ENCODE measurements around the gene ARHGEF33. TPM values are rescaled to one million over a fixed set of nuclear protein-coding genes. Genes with fewer than 3 reads are reported as not detected.

Gene ARHGEF33
- total and polyA plus RNA-seq, 2 of the 8 experiments (the other 6 are each of a cell fraction or from before 2014, with no cell fraction given): 0.09 to 0.95 TPM

DNA sequence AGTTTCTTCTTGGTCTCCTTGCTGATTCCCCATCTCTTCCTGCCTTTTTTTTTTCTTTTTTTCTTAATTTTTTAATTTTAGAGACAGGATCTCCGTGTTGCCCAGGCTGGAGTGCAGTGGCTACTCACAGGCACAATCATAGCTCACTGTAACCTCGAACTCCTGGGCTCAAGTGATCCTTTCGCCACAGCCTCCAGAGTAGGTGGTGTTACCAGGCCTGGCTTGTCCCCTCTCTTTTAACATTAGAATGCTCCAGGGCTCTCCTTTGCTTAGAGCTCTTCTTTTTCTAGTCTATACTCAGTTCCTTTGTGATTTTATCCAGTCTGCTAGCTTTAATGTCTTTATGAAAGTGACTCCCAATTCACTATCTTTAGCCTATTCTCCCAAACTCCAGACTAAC is 89.2 kb downstream of the ARHGEF33 start:
- WGBS, 2 experiments (ENCODE audit: extremely low coverage in 1 of 2, insufficient coverage in 1 of 2, insufficient read length in 1 of 2, insufficient replicate concordance in 2 of 2, low coverage in 1 of 2, low lambda C conversion rate in 2 of 2, missing lambda C conversion rate in 1 of 2): 96% methylated on average over 3 of the region's 3 CpGs; no CpG with 5 or more reads in 1 of the 2 experiments
- POLR2A ChIA-PET (ENCODE audit: partially characterized antibody): interaction anchor here (1.0 kb wide), 1 partner anchor 228 kb away, joined by 3 read pairs; the partner anchor contains the start of gene SRSF7
- Histone ChIP-seq H3K18ac (ENCODE audit: extremely low read depth, low read length) (no peak overlapping the region), H3K4ac (replicated peaks; ENCODE audit: insufficient read length, low read depth, low read length) (no peak overlapping the region), H3K4me1 (replicated peaks in 1 of 4; ENCODE audit: control insufficient read depth in 3 of 4, insufficient read depth in 4 of 4, low read length in 3 of 4) (peaks cover 0 to 3% (median 1%) of the 10 kb centered on the region in 4 experiments; a peak in 2 of 7 replicates), H3K9ac (replicated peaks in 1 of 4; ENCODE audit: extremely low read depth in 1 of 4, low read depth in 3 of 4, low read length in 3 of 4) (no peak overlapping the region), H3K79me2 (ENCODE audit: control insufficient read depth in 1 of 2, insufficient read depth in 2 of 2, low read length in 2 of 2) (no peaks in the 10 kb centered on the region), H4K5ac (ENCODE audit: insufficient read length, low read depth, low read length) (no peak overlapping the region), H4K91ac (replicated peaks; ENCODE audit: insufficient read length, low read length) (no peak overlapping the region), H4K8ac (ENCODE audit: extremely low read depth, insufficient read depth, low read length) (no peak overlapping the region), H3K4me2 (ENCODE audit: insufficient read depth in 1 of 2, low read depth in 2 of 2, low read length in 2 of 2) (no peak overlapping the region), H3K27me3 (replicated peaks in 1 of 4; ENCODE audit: control insufficient read depth in 3 of 4, extremely low read depth in 1 of 4, insufficient read depth in 3 of 4, low read length in 3 of 4) (no peaks in the 10 kb centered on the region), H2AFZ (ENCODE audit: low read length) (no peak overlapping the region), H3K27ac (ENCODE audit: low read depth, low read length) (no peak overlapping the region), H2AK5ac (ENCODE audit: low read depth, low read length) (no peak overlapping the region), H2BK12ac (ENCODE audit: low read depth, low read length) (no peak overlapping the region), H3K23me2 (ENCODE audit: low read depth, low read length) (no peaks in the 10 kb centered on the region), H3K14ac (ENCODE audit: insufficient read length) (no peak overlapping the region), H2BK5ac (ENCODE audit: low read depth, low read length) (no peak overlapping the region), H4K20me1 (replicated peaks in 1 of 2; ENCODE audit: control insufficient read depth in 1 of 2, insufficient read depth in 2 of 2, low read length in 2 of 2) (no peaks in the 10 kb centered on the region), H3K36me3 (ENCODE audit: control insufficient read depth in 2 of 4, insufficient read depth in 4 of 4, low read length in 3 of 4) (no peaks in the 10 kb centered on the region), H2BK120ac (replicated peaks; ENCODE audit: low read depth, low read length) (no peak overlapping the region), H2BK20ac (ENCODE audit: low read length) (no peak overlapping the region), H3K56ac (replicated peaks; ENCODE audit: insufficient read length, low read depth, low read length) (no peak overlapping the region), H3K4me3 (ENCODE audit: extremely low read depth in 1 of 4, insufficient read depth in 2 of 4, low read depth in 3 of 4, low read length in 4 of 4) (no peak overlapping the region), H3K9me3 (ENCODE audit: insufficient read depth in 2 of 2, low read depth in 1 of 2, low read length in 1 of 2) (no peaks in the 10 kb centered on the region), H3K79me1 (ENCODE audit: low read depth, low read length) (no peaks in the 10 kb centered on the region), H3K23ac (ENCODE audit: insufficient read length) (no peak overlapping the region), H2BK15ac (ENCODE audit: low read length) (no peak overlapping the region)
- DNase-seq (ENCODE audit: low read depth in 1 of 2, low spot score in 2 of 2) (no peak), FAIRE-seq (no peak)
- CTCF ChIA-PET (ENCODE audit: partially characterized antibody): interaction anchor here (1.1 kb wide), 1 partner anchor 9 kb away, joined by 4 read pairs; no protein-coding TSS in a partner anchor
- TF ChIP-seq EZH2 (IDR thresholded peaks at IDR 0.05; ENCODE audit: low read depth, low read length, severe bottlenecking) (no peak), TEAD4 (IDR thresholded peaks at IDR 0.05; ENCODE audit: low read depth, low read length) (no peak), EP300 (IDR thresholded peaks at IDR 0.05; ENCODE audit: borderline replicate concordance in 1 of 2, low read depth in 2 of 2, low read length in 2 of 2) (no peak), KDM4A (IDR thresholded peaks at IDR 0.05; ENCODE audit: low read depth, low read length, severe bottlenecking) (no peak), SIX5 (IDR thresholded peaks at IDR 0.05; ENCODE audit: low read depth, low read length) (no peak), RNF2 (IDR thresholded peaks at IDR 0.05; ENCODE audit: borderline replicate concordance, low read depth, low read length, missing control alignments, poor library complexity, severe bottlenecking) (no peak), SP4 (IDR thresholded peaks at IDR 0.05; ENCODE audit: low read length) (no peak), YY1 (IDR thresholded peaks at IDR 0.05; ENCODE audit: low read depth, low read length) (no peak), RAD21 (IDR thresholded peaks at IDR 0.05 in 1 of 2, conservative IDR thresholded peaks at IDR 0.05 in 1 of 2; ENCODE audit: low read depth in 2 of 2, low read length in 2 of 2) (no peak), PHF8 (conservative IDR thresholded peaks at IDR 0.05; ENCODE audit: low read depth, low read length) (no peak), SRF (IDR thresholded peaks at IDR 0.05; ENCODE audit: low read depth, low read length) (no peak), POLR2AphosphoS5 (IDR thresholded peaks at IDR 0.05; ENCODE audit: low read depth, low read length) (no peak)
- TF ChIP-seq, protein P1, sequence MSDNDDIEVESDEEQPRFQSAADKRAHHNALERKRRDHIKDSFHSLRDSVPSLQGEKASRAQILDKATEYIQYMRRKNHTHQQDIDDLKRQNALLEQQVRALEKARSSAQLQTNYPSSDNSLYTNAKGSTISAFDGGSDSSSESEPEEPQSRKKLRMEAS (IDR thresholded peaks at IDR 0.05): no peak
